Subcutaneous preadipocyte (primary cell): ENCODE data around the gene LSM14A. TPM values are rescaled to one million over a fixed set of nuclear protein-coding genes. Genes with fewer than 3 reads are reported as not detected.

Source experiments
- total RNA-seq: library from RNA; depleted of rRNA; stranded (reverse); fragments of >200 nt; gene quantifications from 2 replicates; pipeline ENCODE4 v1.2.3, GENCODE V29; 2012

LSM14A gene
- 43.0 and 58.6 TPM in 2 replicates for total RNA-seq

GRCh38 chr19:34171877-34172660 is at the start of gene LSM14A:
LSM14A (plus strand) TSS chr19:34172504; CDS start chr19:34172643, 139 bp downstream.

GRCh38 chr19:34254046-34254697 is 81.9 kb downstream of the LSM14A start, which contains the start of gene GARRE1:
GARRE1 (plus strand) TSS chr19:34254554; CDS start chr19:34300474, 45,920 bp downstream.

Other genes with a start within 250 kb of the LSM14A start
- 4.8 and 6.8 TPM in 2 replicates for gene GARRE1, start 82.0 kb downstream of the LSM14A start, total RNA-seq
- 224 and 233 TPM in 2 replicates for gene GPI, start 192.7 kb downstream of the LSM14A start, total RNA-seq
- gene PDCD2L, start 231.9 kb downstream of the LSM14A start, total RNA-seq = 15.1 and 15.2 TPM in 2 replicates